Body of pancreas (tissue), 4 donors: Measurements from ENCODE around the gene CTH.

Experiments
- CTCF ChIP-seq, 7 experiments: fragments of 450-650 bp in 4 of 7; fragments of 200-600 bp in 3 of 7; sonication (generic) in 3 of 7; IDR thresholded peaks; one replicate each; pipeline ENCODE4 v1.5.1; 2016 to 2019; ENCODE audit warnings: antibody characterized with exemption in 7 of 7
- POLR2A ChIP-seq, 3 donors: fragments of 450-650 bp; IDR thresholded peaks; one replicate each; pipeline ENCODE4 v1.6.1; 2016; ENCODE audit warnings: antibody characterized with exemption in 3 of 3, mild to moderate bottlenecking in 2 of 3

GRCh38 chr1:70475023-70475422, 64.0 kb downstream of the CTH start:
- TF ChIP-seq CTCF (IDR thresholded peaks at IDR 0.05) (no peak), POLR2A (IDR thresholded peaks at IDR 0.05) (no peak)
